WTC11 (cell line): ENCODE results near the gene ADGRV1.

Experiments used
- TCF7 ChIP-seq: sonication (generic); formaldehyde crosslinking; IDR thresholded peaks from 2 replicates; pipeline ENCODE4 v1.8.0; 2022; ENCODE audit warnings: mild to moderate bottlenecking, low read depth, missing genetic modification reagents, moderate library complexity
- TF ChIP-seq, protein P1 (sequence below): fragments of 200-600 bp; IDR thresholded peaks from 2 replicates; pipeline ENCODE4 v1.8.0; 2022; ENCODE audit warnings: antibody characterized with exemption
- TF ChIP-seq, protein P2 (sequence below): sonication (generic); formaldehyde crosslinking; IDR thresholded peaks from 2 replicates; pipeline ENCODE4 v1.8.0; 2022; ENCODE audit warnings: mild to moderate bottlenecking, missing genetic modification reagents
- TF ChIP-seq, protein P3 (sequence below): sonication (generic); formaldehyde crosslinking; IDR thresholded peaks from 2 replicates; pipeline ENCODE4 v1.8.0; 2022; ENCODE audit warnings: mild to moderate bottlenecking, missing genetic modification reagents
- TF ChIP-seq, protein P4 (sequence below): sonication (generic); formaldehyde crosslinking; IDR thresholded peaks from 2 replicates; pipeline ENCODE4 v1.8.1; 2023; ENCODE audit warnings: mild to moderate bottlenecking, missing genetic modification reagents, moderate library complexity
- TF ChIP-seq, protein P5 (sequence below): sonication (generic); formaldehyde crosslinking; IDR thresholded peaks from 2 replicates; pipeline ENCODE4 v1.8.0; 2022; ENCODE audit warnings: missing genetic modification reagents

DNA sequence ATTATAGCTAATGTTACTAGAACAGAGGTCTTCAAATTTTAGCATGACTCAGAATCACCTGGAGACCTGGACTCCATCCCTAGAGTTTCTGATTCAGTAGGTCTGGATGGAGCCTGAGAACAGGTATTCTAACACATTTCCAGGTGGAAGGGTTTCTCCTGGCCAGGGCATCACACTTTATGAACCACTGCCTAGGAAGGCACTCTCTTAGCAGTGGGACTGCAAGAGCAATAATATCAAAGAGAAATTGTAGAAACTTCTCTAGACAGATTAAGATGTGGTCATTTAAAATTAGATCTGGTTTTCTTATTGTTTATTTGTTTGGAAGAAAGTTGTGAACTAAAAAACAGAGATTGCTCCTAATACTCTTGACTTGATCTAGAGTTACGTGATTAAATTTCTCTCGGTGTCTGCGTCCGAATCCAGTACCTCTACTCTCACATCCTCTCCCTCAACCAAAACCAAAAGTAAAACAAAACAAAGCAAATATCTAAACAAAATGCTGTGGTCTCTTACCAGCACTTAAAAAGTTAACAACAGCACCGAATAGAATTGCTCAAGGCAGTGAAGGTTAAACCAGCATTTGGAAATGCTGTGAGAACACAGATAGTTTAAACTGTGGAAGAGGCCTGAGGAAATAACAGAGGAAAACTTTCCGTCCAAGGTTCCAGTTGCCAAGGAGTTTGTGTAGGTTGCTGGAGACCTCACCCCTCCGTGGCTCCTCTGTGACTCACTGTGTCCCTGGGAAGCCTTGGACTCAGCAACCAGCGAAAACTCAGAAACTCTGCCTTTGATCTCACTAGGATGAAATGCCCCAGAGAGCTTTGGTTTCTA lies 631.1 kb downstream of the ADGRV1 start:
- no peak for TF ChIP-seq TCF7 (CRISPR knock-in tag)
- TF ChIP-seq, protein P1, sequence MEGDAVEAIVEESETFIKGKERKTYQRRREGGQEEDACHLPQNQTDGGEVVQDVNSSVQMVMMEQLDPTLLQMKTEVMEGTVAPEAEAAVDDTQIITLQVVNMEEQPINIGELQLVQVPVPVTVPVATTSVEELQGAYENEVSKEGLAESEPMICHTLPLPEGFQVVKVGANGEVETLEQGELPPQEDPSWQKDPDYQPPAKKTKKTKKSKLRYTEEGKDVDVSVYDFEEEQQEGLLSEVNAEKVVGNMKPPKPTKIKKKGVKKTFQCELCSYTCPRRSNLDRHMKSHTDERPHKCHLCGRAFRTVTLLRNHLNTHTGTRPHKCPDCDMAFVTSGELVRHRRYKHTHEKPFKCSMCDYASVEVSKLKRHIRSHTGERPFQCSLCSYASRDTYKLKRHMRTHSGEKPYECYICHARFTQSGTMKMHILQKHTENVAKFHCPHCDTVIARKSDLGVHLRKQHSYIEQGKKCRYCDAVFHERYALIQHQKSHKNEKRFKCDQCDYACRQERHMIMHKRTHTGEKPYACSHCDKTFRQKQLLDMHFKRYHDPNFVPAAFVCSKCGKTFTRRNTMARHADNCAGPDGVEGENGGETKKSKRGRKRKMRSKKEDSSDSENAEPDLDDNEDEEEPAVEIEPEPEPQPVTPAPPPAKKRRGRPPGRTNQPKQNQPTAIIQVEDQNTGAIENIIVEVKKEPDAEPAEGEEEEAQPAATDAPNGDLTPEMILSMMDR: no peak
- TF ChIP-seq, protein P2, sequence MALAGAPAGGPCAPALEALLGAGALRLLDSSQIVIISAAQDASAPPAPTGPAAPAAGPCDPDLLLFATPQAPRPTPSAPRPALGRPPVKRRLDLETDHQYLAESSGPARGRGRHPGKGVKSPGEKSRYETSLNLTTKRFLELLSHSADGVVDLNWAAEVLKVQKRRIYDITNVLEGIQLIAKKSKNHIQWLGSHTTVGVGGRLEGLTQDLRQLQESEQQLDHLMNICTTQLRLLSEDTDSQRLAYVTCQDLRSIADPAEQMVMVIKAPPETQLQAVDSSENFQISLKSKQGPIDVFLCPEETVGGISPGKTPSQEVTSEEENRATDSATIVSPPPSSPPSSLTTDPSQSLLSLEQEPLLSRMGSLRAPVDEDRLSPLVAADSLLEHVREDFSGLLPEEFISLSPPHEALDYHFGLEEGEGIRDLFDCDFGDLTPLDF (CRISPR knock-in tag): no peak
- TF ChIP-seq, protein P3, sequence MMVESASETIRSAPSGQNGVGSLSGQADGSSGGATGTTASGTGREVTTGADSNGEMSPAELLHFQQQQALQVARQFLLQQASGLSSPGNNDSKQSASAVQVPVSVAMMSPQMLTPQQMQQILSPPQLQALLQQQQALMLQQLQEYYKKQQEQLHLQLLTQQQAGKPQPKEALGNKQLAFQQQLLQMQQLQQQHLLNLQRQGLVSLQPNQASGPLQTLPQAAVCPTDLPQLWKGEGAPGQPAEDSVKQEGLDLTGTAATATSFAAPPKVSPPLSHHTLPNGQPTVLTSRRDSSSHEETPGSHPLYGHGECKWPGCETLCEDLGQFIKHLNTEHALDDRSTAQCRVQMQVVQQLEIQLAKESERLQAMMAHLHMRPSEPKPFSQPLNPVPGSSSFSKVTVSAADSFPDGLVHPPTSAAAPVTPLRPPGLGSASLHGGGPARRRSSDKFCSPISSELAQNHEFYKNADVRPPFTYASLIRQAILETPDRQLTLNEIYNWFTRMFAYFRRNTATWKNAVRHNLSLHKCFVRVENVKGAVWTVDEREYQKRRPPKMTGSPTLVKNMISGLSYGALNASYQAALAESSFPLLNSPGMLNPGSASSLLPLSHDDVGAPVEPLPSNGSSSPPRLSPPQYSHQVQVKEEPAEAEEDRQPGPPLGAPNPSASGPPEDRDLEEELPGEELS: no peak
- TF ChIP-seq, protein P4, sequence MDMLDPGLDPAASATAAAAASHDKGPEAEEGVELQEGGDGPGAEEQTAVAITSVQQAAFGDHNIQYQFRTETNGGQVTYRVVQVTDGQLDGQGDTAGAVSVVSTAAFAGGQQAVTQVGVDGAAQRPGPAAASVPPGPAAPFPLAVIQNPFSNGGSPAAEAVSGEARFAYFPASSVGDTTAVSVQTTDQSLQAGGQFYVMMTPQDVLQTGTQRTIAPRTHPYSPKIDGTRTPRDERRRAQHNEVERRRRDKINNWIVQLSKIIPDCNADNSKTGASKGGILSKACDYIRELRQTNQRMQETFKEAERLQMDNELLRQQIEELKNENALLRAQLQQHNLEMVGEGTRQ (CRISPR knock-in tag): no peak
- TF ChIP-seq, protein P5, sequence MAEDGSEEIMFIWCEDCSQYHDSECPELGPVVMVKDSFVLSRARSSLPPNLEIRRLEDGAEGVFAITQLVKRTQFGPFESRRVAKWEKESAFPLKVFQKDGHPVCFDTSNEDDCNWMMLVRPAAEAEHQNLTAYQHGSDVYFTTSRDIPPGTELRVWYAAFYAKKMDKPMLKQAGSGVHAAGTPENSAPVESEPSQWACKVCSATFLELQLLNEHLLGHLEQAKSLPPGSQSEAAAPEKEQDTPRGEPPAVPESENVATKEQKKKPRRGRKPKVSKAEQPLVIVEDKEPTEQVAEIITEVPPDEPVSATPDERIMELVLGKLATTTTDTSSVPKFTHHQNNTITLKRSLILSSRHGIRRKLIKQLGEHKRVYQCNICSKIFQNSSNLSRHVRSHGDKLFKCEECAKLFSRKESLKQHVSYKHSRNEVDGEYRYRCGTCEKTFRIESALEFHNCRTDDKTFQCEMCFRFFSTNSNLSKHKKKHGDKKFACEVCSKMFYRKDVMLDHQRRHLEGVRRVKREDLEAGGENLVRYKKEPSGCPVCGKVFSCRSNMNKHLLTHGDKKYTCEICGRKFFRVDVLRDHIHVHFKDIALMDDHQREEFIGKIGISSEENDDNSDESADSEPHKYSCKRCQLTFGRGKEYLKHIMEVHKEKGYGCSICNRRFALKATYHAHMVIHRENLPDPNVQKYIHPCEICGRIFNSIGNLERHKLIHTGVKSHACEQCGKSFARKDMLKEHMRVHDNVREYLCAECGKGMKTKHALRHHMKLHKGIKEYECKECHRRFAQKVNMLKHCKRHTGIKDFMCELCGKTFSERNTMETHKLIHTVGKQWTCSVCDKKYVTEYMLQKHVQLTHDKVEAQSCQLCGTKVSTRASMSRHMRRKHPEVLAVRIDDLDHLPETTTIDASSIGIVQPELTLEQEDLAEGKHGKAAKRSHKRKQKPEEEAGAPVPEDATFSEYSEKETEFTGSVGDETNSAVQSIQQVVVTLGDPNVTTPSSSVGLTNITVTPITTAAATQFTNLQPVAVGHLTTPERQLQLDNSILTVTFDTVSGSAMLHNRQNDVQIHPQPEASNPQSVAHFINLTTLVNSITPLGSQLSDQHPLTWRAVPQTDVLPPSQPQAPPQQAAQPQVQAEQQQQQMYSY (CRISPR knock-in tag): no peak
